Measurements from ENCODE around the gene OR6X1.

- TF ChIP-seq CTCF (IDR thresholded peaks at IDR 0.05; ENCODE audit: low read length) (no peak), EZH2 (IDR thresholded peaks at IDR 0.05; ENCODE audit: borderline replicate concordance, low read length) (no peak)
These were observed 35.8 kb downstream of the OR6X1 start for GRCh38 chr11:123718469-123718868.

Data from OCI-LY1 (cell line).